DOHH2 (cell line): Measurements from ENCODE around the gene CNOT2.

Experiments used
- H3F3A ChIP-seq: fragments of 200-600 bp; sonication (generic), shearing (Covaris generic); 2 replicates; pipeline ENCODE4 v1.6.0; 2016; ENCODE audit warnings: antibody characterized with exemption, mild to moderate bottlenecking; ENCODE audit not compliant: control insufficient read depth, insufficient read depth
- H3K27ac ChIP-seq: fragments of 200-600 bp; sonication (generic); 2 replicates; pipeline ENCODE4 v1.5.1; 2014; ENCODE audit warnings: low read depth, mild to moderate bottlenecking, low read length, moderate library complexity
- H3K27me3 ChIP-seq: fragments of 200-600 bp; sonication (generic); 2 replicates; pipeline ENCODE4 v1.6.1; 2014; ENCODE audit warnings: mild to moderate bottlenecking, low read length, mixed read lengths; ENCODE audit not compliant: control insufficient read depth
- H3K36me3 ChIP-seq: fragments of 200-600 bp; sonication (generic); 2 replicates; pipeline ENCODE4 v1.6.1; 2014; ENCODE audit warnings: mild to moderate bottlenecking, low read length, moderate library complexity, mixed read lengths; ENCODE audit not compliant: control insufficient read depth
- H3K4me1 ChIP-seq: fragments of 200-600 bp; sonication (generic); 2 replicates; pipeline ENCODE4 v1.6.1; 2014; ENCODE audit warnings: mild to moderate bottlenecking, low read length, mixed read lengths; ENCODE audit not compliant: control insufficient read depth
- H3K4me2 ChIP-seq: fragments of 200-600 bp; sonication (generic); 2 replicates; pipeline ENCODE4 v1.6.0; 2014; ENCODE audit warnings: mild to moderate bottlenecking, low read length, moderate library complexity
- H3K4me3 ChIP-seq: fragments of 200-600 bp; sonication (generic); 2 replicates; pipeline ENCODE4 v1.5.1; 2014; ENCODE audit warnings: mild to moderate bottlenecking, low read length, mixed read lengths
- H3K79me2 ChIP-seq: fragments of 200-600 bp; sonication (generic); 2 replicates; pipeline ENCODE4 v1.6.1; 2014; ENCODE audit warnings: mild to moderate bottlenecking, low read length, mixed read lengths; ENCODE audit not compliant: control insufficient read depth
- H3K9me2 ChIP-seq: fragments of 200-600 bp; sonication (generic); replicated peaks from 2 replicates; pipeline ENCODE4 v1.6.1; 2014; ENCODE audit warnings: mild to moderate bottlenecking, low read length, mixed read lengths; ENCODE audit not compliant: control insufficient read depth
- H3K9me3 ChIP-seq: fragments of 200-600 bp; sonication (generic); 2 replicates; pipeline ENCODE4 v1.6.1; 2014; ENCODE audit warnings: antibody characterized with exemption, low read length, mixed read lengths; ENCODE audit not compliant: control insufficient read depth, insufficient read depth
- H4K20me1 ChIP-seq: fragments of 200-600 bp; sonication (generic); 2 replicates; pipeline ENCODE4 v1.6.0; 2014; ENCODE audit warnings: low read depth, mild to moderate bottlenecking, antibody characterized with exemption, low read length, moderate library complexity; ENCODE audit not compliant: control insufficient read depth, insufficient read depth
- EZH2phosphoT487 ChIP-seq: fragments of 200-600 bp; sonication (generic); IDR thresholded peaks from 2 replicates; pipeline ENCODE4 v1.6.1; 2017; ENCODE audit warnings: borderline replicate concordance, mild to moderate bottlenecking, antibody characterized with exemption, low read length, moderate library complexity, mixed read lengths
- TF ChIP-seq, protein P1 (sequence below): fragments of 200-600 bp; sonication (generic); IDR thresholded peaks from one replicate; pipeline ENCODE4 v1.5.1; 2014; ENCODE audit warnings: antibody characterized with exemption, mild to moderate bottlenecking, low read depth, low read length; ENCODE audit not compliant: poor library complexity, severe bottlenecking

The CNOT2 gene

DNA sequence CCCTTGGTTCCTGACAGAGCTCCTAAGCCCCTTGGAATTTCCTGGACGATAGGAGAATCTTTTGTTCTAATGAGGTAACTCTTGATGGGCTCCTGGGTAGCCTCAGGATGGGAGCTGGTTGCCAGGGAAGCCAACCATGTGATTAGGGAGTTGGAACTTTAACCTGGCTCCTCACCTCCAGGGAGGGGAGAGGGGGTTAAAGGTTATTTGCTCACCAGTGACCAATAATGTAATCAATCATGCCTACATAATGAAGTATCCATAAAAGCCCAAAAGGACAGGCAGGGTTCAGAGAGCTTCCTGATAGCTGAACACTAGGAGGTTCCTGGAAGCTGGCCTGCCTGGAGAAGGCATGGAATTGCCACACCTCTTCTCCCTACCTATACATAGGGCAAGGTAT lies 6.2 kb upstream of the CNOT2 start:
- H3K4me3 ChIP-seq, result no peak overlapping the region
- TF ChIP-seq EZH2phosphoT487, result no peak
- TF ChIP-seq, protein P1, sequence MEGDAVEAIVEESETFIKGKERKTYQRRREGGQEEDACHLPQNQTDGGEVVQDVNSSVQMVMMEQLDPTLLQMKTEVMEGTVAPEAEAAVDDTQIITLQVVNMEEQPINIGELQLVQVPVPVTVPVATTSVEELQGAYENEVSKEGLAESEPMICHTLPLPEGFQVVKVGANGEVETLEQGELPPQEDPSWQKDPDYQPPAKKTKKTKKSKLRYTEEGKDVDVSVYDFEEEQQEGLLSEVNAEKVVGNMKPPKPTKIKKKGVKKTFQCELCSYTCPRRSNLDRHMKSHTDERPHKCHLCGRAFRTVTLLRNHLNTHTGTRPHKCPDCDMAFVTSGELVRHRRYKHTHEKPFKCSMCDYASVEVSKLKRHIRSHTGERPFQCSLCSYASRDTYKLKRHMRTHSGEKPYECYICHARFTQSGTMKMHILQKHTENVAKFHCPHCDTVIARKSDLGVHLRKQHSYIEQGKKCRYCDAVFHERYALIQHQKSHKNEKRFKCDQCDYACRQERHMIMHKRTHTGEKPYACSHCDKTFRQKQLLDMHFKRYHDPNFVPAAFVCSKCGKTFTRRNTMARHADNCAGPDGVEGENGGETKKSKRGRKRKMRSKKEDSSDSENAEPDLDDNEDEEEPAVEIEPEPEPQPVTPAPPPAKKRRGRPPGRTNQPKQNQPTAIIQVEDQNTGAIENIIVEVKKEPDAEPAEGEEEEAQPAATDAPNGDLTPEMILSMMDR, result no peak
- peaks cover 12% of the 10 kb centered on the region for H3K9me3 ChIP-seq
- peaks cover 20% of the 10 kb centered on the region for H3K4me1 ChIP-seq
- peaks cover 3% of the 10 kb centered on the region; the same call in 1 of the 2 replicates for H3F3A ChIP-seq
- H3K27me3 ChIP-seq, result no peaks in the 10 kb centered on the region
- peaks cover 59% of the 10 kb centered on the region for H3K36me3 ChIP-seq
- H3K79me2 ChIP-seq, result peaks cover 39% of the 10 kb centered on the region
- no peak overlapping the region for H3K27ac ChIP-seq
- H4K20me1 ChIP-seq, result no peaks in the 10 kb centered on the region
- no peaks in the 10 kb centered on the region for H3K9me2 ChIP-seq
- H3K4me2 ChIP-seq, result no peak overlapping the region

DNA sequence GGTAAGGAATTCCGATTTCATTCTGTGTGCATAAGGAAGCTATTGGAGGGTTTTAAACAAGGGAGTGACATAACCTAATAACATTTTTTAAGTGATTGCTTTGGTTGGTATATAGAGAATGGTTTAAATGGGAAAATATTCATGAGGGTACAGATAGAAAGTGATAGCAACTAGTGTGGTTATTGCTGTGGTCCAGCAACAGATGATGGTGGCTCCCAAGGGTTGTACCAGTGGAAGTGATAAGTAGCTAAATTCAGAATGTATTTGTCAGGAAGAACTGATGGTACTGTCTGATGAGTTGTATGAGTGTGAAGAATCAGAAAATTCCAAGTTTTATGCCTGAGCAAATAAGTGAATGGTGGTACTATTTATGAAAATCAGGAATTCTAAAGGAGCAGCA lies 2.6 kb upstream of the CNOT2 start:
- Histone ChIP-seq H3K9me2 (no peaks in the 10 kb centered on the region), H4K20me1 (no peaks in the 10 kb centered on the region), H3K4me1 (peaks cover 33% of the 10 kb centered on the region), H3K27me3 (no peaks in the 10 kb centered on the region), H3K9me3 (peaks cover 12% of the 10 kb centered on the region), H3K4me3 (peak overlapping the region; percentile 99; the same call in 1 of the 2 replicates), H3K79me2 (peaks cover 75% of the 10 kb centered on the region), H3K36me3 (peaks cover 90% of the 10 kb centered on the region), H3K27ac (no peak overlapping the region), H3K4me2 (peak overlapping the region; percentile 81), H3F3A (peaks cover 3% of the 10 kb centered on the region; the same call in 1 of the 2 replicates)
- no peak for TF ChIP-seq EZH2phosphoT487
- TF ChIP-seq, protein P1, result no peak

GRCh38 chr12:70241845-70242244 lies 1.4 kb upstream of the CNOT2 start:
- H3K36me3 ChIP-seq, result peaks cover 95% of the 10 kb centered on the region
- peak overlapping the region; percentile 92 for H3K27ac ChIP-seq
- no peaks in the 10 kb centered on the region for H3K9me2 ChIP-seq
- H4K20me1 ChIP-seq, result no peaks in the 10 kb centered on the region; the same call in 1 of the 2 replicates
- H3K4me2 ChIP-seq, result peak overlapping the region; percentile 81
- peaks cover 3% of the 10 kb centered on the region; the same call in 1 of the 2 replicates for H3F3A ChIP-seq
- H3K27me3 ChIP-seq, result no peaks in the 10 kb centered on the region
- peaks cover 7% of the 10 kb centered on the region for H3K9me3 ChIP-seq
- H3K79me2 ChIP-seq, result peaks cover 87% of the 10 kb centered on the region
- H3K4me3 ChIP-seq, result peak overlapping the region; percentile 99
- TF ChIP-seq, protein P1, result no peak
- TF ChIP-seq EZH2phosphoT487, result no peak
- peaks cover 44% of the 10 kb centered on the region for H3K4me1 ChIP-seq
